ENCODE data around the gene CAMSAP1.
"Not testable (repeated sequence)": the region's sequence is repeated elsewhere in the genome, so short reads cannot be mapped to it uniquely, and the experiment has no call there.

The CAMSAP1 gene

GRCh38 chr9:135898634-135899407, 8.5 kb downstream of the CAMSAP1 start:
- peak; percentile 79 for DNase-seq (ENCODE audit: extremely low read depth, low read depth)
- no peak for TF ChIP-seq CTCF (IDR thresholded peaks at IDR 0.05; ENCODE audit: low read depth, low read length)

- no peak for TF ChIP-seq CTCF (IDR thresholded peaks at IDR 0.05; ENCODE audit: low read depth, low read length)
- DNase-seq (ENCODE audit: extremely low read depth, low read depth), result no peak
Observed at GRCh38 chr9:135896626-135897025, 10.7 kb downstream of the CAMSAP1 start.

GRCh38 chr9:135896205-135896604, 11.1 kb downstream of the CAMSAP1 start:
- TF ChIP-seq CTCF (IDR thresholded peaks at IDR 0.05; ENCODE audit: low read depth, low read length), result no peak
- no peak for DNase-seq (ENCODE audit: extremely low read depth, low read depth)

GRCh38 chr9:135895202-135895848, 12.0 kb downstream of the CAMSAP1 start:
- DNase-seq (ENCODE audit: extremely low read depth, low read depth), result no peak
- no peak for TF ChIP-seq CTCF (IDR thresholded peaks at IDR 0.05; ENCODE audit: low read depth, low read length)

GRCh38 chr9:135893104-135893503, 14.2 kb downstream of the CAMSAP1 start:
- DNase-seq (ENCODE audit: extremely low read depth, low read depth), result no peak
- TF ChIP-seq CTCF (IDR thresholded peaks at IDR 0.05; ENCODE audit: low read depth, low read length), result no peak

- not testable (repeated sequence) for DNase-seq (ENCODE audit: extremely low read depth, low read depth)
Observed at GRCh38 chr9:135892327-135892726, 15.0 kb downstream of the CAMSAP1 start.

GRCh38 chr9:135891027-135891631, 16.2 kb downstream of the CAMSAP1 start:
- no peak for TF ChIP-seq CTCF (IDR thresholded peaks at IDR 0.05; ENCODE audit: low read depth, low read length)
- no peak for DNase-seq (ENCODE audit: extremely low read depth, low read depth)

Data from AG09319 (cell line).